ENCODE measurements around the gene BMP5. TPM values are rescaled to one million over a fixed set of nuclear protein-coding genes. Genes with fewer than 3 reads are reported as not detected.

Gene BMP5
- total and polyA plus RNA-seq, 2 donors from 2014 or later = 0.76 to 0.86 TPM

- Histone ChIP-seq H3K9ac (ENCODE audit: low read length in 3 of 3) (no peak overlapping the region), H3K9me3 (ENCODE audit: control insufficient read depth in 2 of 3, insufficient read depth in 1 of 3, low read length in 3 of 3) (no peaks in the 10 kb centered on the region), H3K27ac (ENCODE audit: low read depth in 2 of 2, low read length in 2 of 2) (no peak overlapping the region), H3K4me3 (ENCODE audit: low read length in 3 of 3) (no peak overlapping the region), H3K27me3 (ENCODE audit: control insufficient read depth, insufficient read depth, low read length) (no peaks in the 10 kb centered on the region), H3K4me1 (ENCODE audit: control insufficient read depth in 2 of 3, insufficient read depth in 2 of 3, low read depth in 1 of 3, low read length in 3 of 3) (peaks cover 0 to 3% (median 0%) of the 10 kb centered on the region in 3 donors), H3K36me3 (ENCODE audit: control insufficient read depth in 2 of 3, insufficient read depth in 3 of 3, low read length in 3 of 3) (no peaks in the 10 kb centered on the region)
- TF ChIP-seq, protein P1, sequence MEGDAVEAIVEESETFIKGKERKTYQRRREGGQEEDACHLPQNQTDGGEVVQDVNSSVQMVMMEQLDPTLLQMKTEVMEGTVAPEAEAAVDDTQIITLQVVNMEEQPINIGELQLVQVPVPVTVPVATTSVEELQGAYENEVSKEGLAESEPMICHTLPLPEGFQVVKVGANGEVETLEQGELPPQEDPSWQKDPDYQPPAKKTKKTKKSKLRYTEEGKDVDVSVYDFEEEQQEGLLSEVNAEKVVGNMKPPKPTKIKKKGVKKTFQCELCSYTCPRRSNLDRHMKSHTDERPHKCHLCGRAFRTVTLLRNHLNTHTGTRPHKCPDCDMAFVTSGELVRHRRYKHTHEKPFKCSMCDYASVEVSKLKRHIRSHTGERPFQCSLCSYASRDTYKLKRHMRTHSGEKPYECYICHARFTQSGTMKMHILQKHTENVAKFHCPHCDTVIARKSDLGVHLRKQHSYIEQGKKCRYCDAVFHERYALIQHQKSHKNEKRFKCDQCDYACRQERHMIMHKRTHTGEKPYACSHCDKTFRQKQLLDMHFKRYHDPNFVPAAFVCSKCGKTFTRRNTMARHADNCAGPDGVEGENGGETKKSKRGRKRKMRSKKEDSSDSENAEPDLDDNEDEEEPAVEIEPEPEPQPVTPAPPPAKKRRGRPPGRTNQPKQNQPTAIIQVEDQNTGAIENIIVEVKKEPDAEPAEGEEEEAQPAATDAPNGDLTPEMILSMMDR (IDR thresholded peaks at IDR 0.05; ENCODE audit: borderline replicate concordance, extremely low read depth, insufficient read depth) = no peak
- FAIRE-seq = peak; percentile 19
- intact Hi-C loops (cut with DNase I) = no loop called here
- DNase-seq = peak in 2 of 5 donors; percentile 65 to 69
Observed at GRCh38 chr6:55825402-55826051, 49.9 kb downstream of the BMP5 start.

DNA sequence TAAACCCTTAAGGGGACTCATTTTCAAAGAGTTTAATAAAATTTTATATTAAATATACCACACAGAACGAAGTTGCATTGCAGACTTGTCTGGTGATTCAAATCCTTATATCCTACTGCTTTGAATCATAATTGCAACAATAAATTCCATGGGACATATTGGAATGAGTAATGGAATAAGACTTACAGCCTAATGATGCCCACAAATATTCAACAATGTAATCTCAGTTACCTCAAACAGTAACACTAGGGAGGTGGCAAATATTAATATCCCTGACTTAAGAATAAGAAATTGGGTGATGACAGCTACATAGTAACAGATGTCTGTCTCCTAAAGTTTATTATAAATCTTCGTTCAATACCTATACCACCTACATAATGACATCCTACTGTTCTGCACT is 52.6 kb downstream of the BMP5 start:
- Histone ChIP-seq H3K27ac (ENCODE audit: low read depth in 2 of 2, low read length in 2 of 2) (no peak overlapping the region), H3K4me3 (ENCODE audit: low read length in 3 of 3) (no peak overlapping the region), H3K27me3 (ENCODE audit: control insufficient read depth, insufficient read depth, low read length) (no peaks in the 10 kb centered on the region), H3K9me3 (ENCODE audit: control insufficient read depth in 2 of 3, insufficient read depth in 1 of 3, low read length in 3 of 3) (no peaks in the 10 kb centered on the region), H3K36me3 (ENCODE audit: control insufficient read depth in 2 of 3, insufficient read depth in 3 of 3, low read length in 3 of 3) (no peaks in the 10 kb centered on the region), H3K4me1 (ENCODE audit: control insufficient read depth in 2 of 3, insufficient read depth in 2 of 3, low read depth in 1 of 3, low read length in 3 of 3) (peaks cover 0 to 3% (median 0%) of the 10 kb centered on the region in 3 donors), H3K9ac (ENCODE audit: low read length in 3 of 3) (no peak overlapping the region)
- TF ChIP-seq, protein P1 (IDR thresholded peaks at IDR 0.05; ENCODE audit: borderline replicate concordance, extremely low read depth, insufficient read depth) = no peak
- FAIRE-seq (no peak), DNase-seq (no peak)
- intact Hi-C loops (cut with DNase I) = no loop called here

- no peak for FAIRE-seq
- TF ChIP-seq, protein P1 (IDR thresholded peaks at IDR 0.05; ENCODE audit: borderline replicate concordance, extremely low read depth, insufficient read depth) = no peak
- H3K9me3 ChIP-seq (ENCODE audit: control insufficient read depth in 2 of 3, insufficient read depth in 1 of 3, low read length in 3 of 3) = no peaks in the 10 kb centered on the region
- no peak overlapping the region for H3K9ac ChIP-seq (ENCODE audit: low read length in 3 of 3)
- H3K36me3 ChIP-seq (ENCODE audit: control insufficient read depth in 2 of 3, insufficient read depth in 3 of 3, low read length in 3 of 3) = no peaks in the 10 kb centered on the region
- peaks cover 0 to 3% (median 0%) of the 10 kb centered on the region in 3 donors for H3K4me1 ChIP-seq (ENCODE audit: control insufficient read depth in 2 of 3, insufficient read depth in 2 of 3, low read depth in 1 of 3, low read length in 3 of 3)
- DNase-seq = no peak
- H3K27ac ChIP-seq (ENCODE audit: low read depth in 2 of 2, low read length in 2 of 2) = no peak overlapping the region
- H3K4me3 ChIP-seq (ENCODE audit: low read length in 3 of 3) = no peak overlapping the region
- H3K27me3 ChIP-seq (ENCODE audit: control insufficient read depth, insufficient read depth, low read length) = no peaks in the 10 kb centered on the region
- intact Hi-C loops (cut with DNase I) = no loop called here
Observed at GRCh38 chr6:55822005-55822404, 53.4 kb downstream of the BMP5 start.
